HepG2 (cell line): ENCODE measurements around the gene FBXO28. TPM values are rescaled to one million over a fixed set of nuclear protein-coding genes. Genes with fewer than 3 reads are reported as not detected.

Experiments
- ATAC-seq: fragments of 200-7000 bp; cut with Tn5 transposase; 3 replicates; pipeline ENCODE4 v1.9.1; 2020; ENCODE audit warnings: mild to moderate bottlenecking, moderate library complexity
- BruUV-seq: library from RNA; stranded (reverse); fragments of 400-500 nt; replicated peaks from 2 replicates; lab custom pipeline; 2021; lab: Mats Ljungman, UMichigan
- CTCF ChIA-PET: fragments of 300-600 bp; formaldehyde crosslinking; extraction: SDS; loops from one replicate; lab custom pipeline; 2021; ENCODE audit warnings: low total read pairs, inconsistent platforms, low intra/inter-chr PET ratio; lab: Yijun Ruan, JAX
- POLR2A ChIA-PET: fragments of 350-600 bp; sonication (Branson Sonifier 250); formaldehyde crosslinking; loops from one replicate; lab custom pipeline; 2020; ENCODE audit warnings: antibody characterized with exemption, inconsistent platforms; lab: Yijun Ruan, JAX
- DNase-seq: peaks from one replicate; pipeline ENCODE4 v3.0.0-alpha.2; 2015; ENCODE audit warnings: low spot score
- FAIRE-seq: peaks from 3 replicates; lab custom pipeline; 2011; peaks lifted over from hg19 to GRCh38; lab: Jason Lieb, UNC
- H2AFZ ChIP-seq: one replicate; pipeline ENCODE4 v1.6.1; 2011; ENCODE audit warnings: low read length, inconsistent platforms
- H3K27ac ChIP-seq: fragments of 300-600 bp; 3 replicates; pipeline ENCODE4 v1.8.0; 2011; ENCODE audit warnings: mixed run types, mild to moderate bottlenecking, mixed read lengths, low read length, inconsistent platforms; ENCODE audit not compliant: insufficient read depth; ENCODE audit errors: extremely low read length
- H3K27me3 ChIP-seq, 2 experiments: fragments of 200-600 bp in 1 of 2; 2 replicates in 1 of 2; 3 replicates in 1 of 2; pipeline versions ENCODE4 v1.6.0 to v1.8.0; 2011; ENCODE audit warnings: low read length in 2 of 2, mild to moderate bottlenecking in 2 of 2, moderate library complexity in 2 of 2, inconsistent platforms in 1 of 2; ENCODE audit not compliant: insufficient read depth in 2 of 2, control insufficient read depth in 1 of 2
- H3K36me3 ChIP-seq, 2 experiments: fragments of 200-600 bp in 1 of 2; replicated peaks in 1 of 2; 2 replicates in 1 of 2; 3 replicates in 1 of 2; pipeline versions ENCODE4 v1.5.1 to v1.8.0; 2011; ENCODE audit warnings: low read length in 2 of 2, inconsistent platforms in 1 of 2; ENCODE audit not compliant: insufficient read depth in 2 of 2, control insufficient read depth in 1 of 2
- H3K4me1 ChIP-seq: 2 replicates; pipeline ENCODE4 v1.5.1; 2012; ENCODE audit warnings: low read length, inconsistent platforms; ENCODE audit not compliant: insufficient read depth
- H3K4me2 ChIP-seq: 2 replicates; pipeline ENCODE4 v1.6.0; 2011; ENCODE audit warnings: low read depth, low read length, inconsistent platforms
- H3K4me3 ChIP-seq, 3 experiments: fragments of 200-600 bp in 1 of 3; sonication (generic), shearing (Covaris generic) in 1 of 3; replicated peaks in 1 of 3; 2 replicates each; pipeline ENCODE4 v1.5.1; 2011 to 2016; ENCODE audit warnings: low read length in 3 of 3, inconsistent platforms in 2 of 3, low read depth in 2 of 3, mild to moderate bottlenecking in 2 of 3, control low read depth in 1 of 3, mixed read lengths in 1 of 3; ENCODE audit not compliant: insufficient read depth in 1 of 3
- H3K79me2 ChIP-seq: one replicate; pipeline ENCODE4 v1.6.1; 2011; ENCODE audit warnings: low read length, inconsistent platforms; ENCODE audit not compliant: insufficient read depth
- H3K9ac ChIP-seq: 2 replicates; pipeline ENCODE4 v1.6.0; 2011; ENCODE audit warnings: mild to moderate bottlenecking, low read depth, low read length, inconsistent platforms; ENCODE audit not compliant: insufficient read depth
- H3K9me3 ChIP-seq: 2 replicates; pipeline ENCODE4 v1.5.1; 2012; ENCODE audit warnings: mild to moderate bottlenecking, low read length
- H4K20me1 ChIP-seq: 2 replicates; pipeline ENCODE4 v1.6.0; 2011; ENCODE audit warnings: inconsistent platforms, mild to moderate bottlenecking, low read length, moderate library complexity; ENCODE audit not compliant: insufficient read depth
- AHR ChIP-seq: IDR thresholded peaks from 2 replicates; pipeline ENCODE4 v1.6.1; 2018; ENCODE audit warnings: missing genetic modification reagents, missing compliant biosample characterization
- FOXO1 ChIP-seq: sonication (generic); formaldehyde crosslinking; IDR thresholded peaks from 2 replicates; pipeline ENCODE4 v1.4.0; 2020; ENCODE audit warnings: missing genetic modification reagents
- PHF21A ChIP-seq: sonication (generic); formaldehyde crosslinking; IDR thresholded peaks from 2 replicates; pipeline ENCODE4 v1.5.0; 2020; ENCODE audit warnings: mild to moderate bottlenecking, missing genetic modification reagents
- PTBP1 ChIP-seq: fragments of 200-400 bp; formaldehyde crosslinking; IDR thresholded peaks from 2 replicates; pipeline ENCODE4 v1.6.1; 2018; ENCODE audit warnings: low read length, low read depth; ENCODE audit not compliant: poor library complexity, severe bottlenecking
- RFX1 ChIP-seq: fragments of 450-650 bp; IDR thresholded peaks from 2 replicates; pipeline ENCODE4 v1.6.1; 2017
- SALL1 ChIP-seq: sonication (generic); formaldehyde crosslinking; IDR thresholded peaks from 2 replicates; pipeline ENCODE4 v1.8.0; 2022; ENCODE audit warnings: mild to moderate bottlenecking, missing genetic modification reagents
- STAG1 ChIP-seq: sonication (generic); formaldehyde crosslinking; IDR thresholded peaks from 2 replicates; pipeline ENCODE4 v1.4.0; 2020; ENCODE audit warnings: missing genetic modification reagents
- ZFP36L2 ChIP-seq: sonication (generic); formaldehyde crosslinking; IDR thresholded peaks from 2 replicates; pipeline ENCODE4 v1.4.0; 2020; ENCODE audit warnings: missing genetic modification reagents
- ZMYM4 ChIP-seq: sonication (generic); formaldehyde crosslinking; IDR thresholded peaks from 2 replicates; pipeline ENCODE4 v1.8.1; 2023; ENCODE audit warnings: mild to moderate bottlenecking, missing genetic modification reagents
- ZNF138 ChIP-seq: sonication (generic); formaldehyde crosslinking; IDR thresholded peaks from 2 replicates; pipeline ENCODE4 v1.5.0; 2020; ENCODE audit warnings: mild to moderate bottlenecking, low read depth, missing genetic modification reagents
- ZNF256 ChIP-seq: sonication (generic); formaldehyde crosslinking; conservative IDR thresholded peaks from 2 replicates; pipeline ENCODE4 v1.4.0; 2020; ENCODE audit warnings: missing genetic modification reagents
- ZNF282 ChIP-seq: fragments of 450-650 bp; IDR thresholded peaks from 2 replicates; pipeline ENCODE4 v1.6.1; 2018; ENCODE audit not compliant: partially characterized antibody
- WGBS: methylation state at CpG from one replicate; pipeline ENCODE4 v1.1.6; 2017; ENCODE audit warnings: low lambda C conversion rate; 5-methylcytosine and 5-hydroxymethylcytosine counted together
- in situ Hi-C: cut with HindIII; loops from 2 replicates; pipeline ENCODE4 v1.10.0; 2017; ENCODE audit warnings: low pct_unique_long_range_greater_than_20kb; ENCODE audit not compliant: extremely low pct_ligation_motif_present
- intact Hi-C: fragments of 100-400 bp; cut with micrococcal nuclease; formaldehyde crosslinking; loops from one replicate; pipeline ENCODE4 v1.10.0; 2022; ENCODE audit not compliant: unreplicated experiment
- polyA plus RNA-seq, 8 experiments: library from polyadenylated mRNA; depleted of rRNA in 3 of 8; stranded (reverse) in 7 of 8; unstranded in 1 of 8; fragments of >200 nt; fragmentation: Illumina TruSeq in 4 of 8; extraction: Trizol in 4 of 8; gene quantifications; 2 replicates each; pipeline versions ENCODE4 v1.2.1 to v1.2.3, GENCODE V29; 2011 to 2016; ENCODE audit warnings: low read depth in 4 of 8, missing spikeins in 1 of 8, mixed read lengths in 1 of 8; ENCODE audit not compliant: insufficient read depth in 1 of 8
- total RNA-seq, 5 experiments: library from RNA; depleted of rRNA; stranded (reverse); fragments of >200 nt; fragmentation: Illumina TruSeq; extraction: Trizol; gene quantifications; 2 replicates each; pipeline ENCODE4 v1.2.3, GENCODE V29; 2016; ENCODE audit warnings: low read depth in 1 of 5
- TF ChIP-seq, protein P1 (sequence below): IDR thresholded peaks from 2 replicates; pipeline ENCODE4 v1.4.0; 2020; ENCODE audit warnings: mild to moderate bottlenecking, missing genetic modification reagents
- TF ChIP-seq, protein P2 (sequence below): sonication (generic); formaldehyde crosslinking; IDR thresholded peaks from 2 replicates; pipeline ENCODE4 v1.4.0; 2020; ENCODE audit warnings: missing genetic modification reagents
- TF ChIP-seq, protein P3 (sequence below): sonication (generic); formaldehyde crosslinking; conservative IDR thresholded peaks from 2 replicates; pipeline ENCODE4 v1.4.0; 2020; ENCODE audit warnings: missing genetic modification reagents
- TF ChIP-seq, protein P4 (sequence below): sonication (generic); formaldehyde crosslinking; IDR thresholded peaks from 2 replicates; pipeline ENCODE4 v1.4.0; 2020; ENCODE audit warnings: mild to moderate bottlenecking, missing genetic modification reagents
- TF ChIP-seq, protein P5 (sequence below): sonication (generic); IDR thresholded peaks from 2 replicates; pipeline ENCODE4 v1.6.1; 2016; ENCODE audit warnings: low read depth, borderline replicate concordance

FBXO28 gene
- total and polyA plus RNA-seq, 2 of the 13 experiments (the other 11 are each of a cell fraction or from before 2014, with no cell fraction given): 8.5 to 29.1 TPM

DNA sequence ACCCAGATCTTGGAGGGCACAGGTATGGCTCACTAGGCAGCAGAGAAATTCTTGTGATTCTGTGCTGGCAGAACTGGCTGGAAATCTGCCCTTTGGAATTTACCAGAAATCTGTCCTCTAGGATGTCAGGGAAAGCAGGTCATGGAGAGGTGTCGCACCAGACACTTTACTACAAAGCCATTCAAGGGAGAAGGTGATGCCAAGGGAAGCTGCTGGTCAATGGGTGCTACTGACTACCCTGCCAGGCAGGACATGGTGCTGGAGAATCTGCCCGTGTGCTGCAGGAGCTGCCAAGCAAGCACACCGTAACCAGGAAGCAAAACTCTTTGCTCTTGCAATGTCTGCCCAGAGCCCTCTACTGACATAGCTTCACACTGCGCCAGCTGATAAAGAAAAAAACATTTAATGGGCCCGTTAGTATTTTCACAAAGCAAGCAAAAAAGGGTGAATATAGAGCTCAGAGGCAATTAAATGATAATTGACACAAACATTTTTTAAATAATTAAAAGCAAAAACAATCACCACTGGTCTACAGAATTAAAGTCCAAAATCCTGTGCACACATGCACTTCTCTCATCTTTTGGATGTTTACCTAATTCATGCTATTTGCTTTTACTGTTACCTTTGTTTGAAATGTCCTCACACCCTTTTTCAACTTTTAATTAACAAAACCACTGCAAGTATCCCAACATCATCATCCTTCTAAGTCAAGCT, 7.2 kb upstream of the FBXO28 start:
- Histone ChIP-seq H3K4me3 (peak overlapping the region; percentile 48 to 73 (median 50); a peak in 5 of 6 replicates), H3K27ac (no peak overlapping the region), H3K4me1 (peaks cover 14% of the 10 kb centered on the region), H2AFZ (peak overlapping the region; percentile 86), H3K9me3 (no peaks in the 10 kb centered on the region), H3K4me2 (peak overlapping the region; percentile 98), H3K27me3 (peaks cover 0 to 3% of the 10 kb centered on the region in 2 experiments; a peak in 1 of 5 replicates), H3K36me3 (no peaks in the 10 kb centered on the region), H3K9ac (peak overlapping the region; percentile 33; the same call in 1 of the 2 replicates), H3K79me2 (no peaks in the 10 kb centered on the region), H4K20me1 (no peaks in the 10 kb centered on the region)
- DNase-seq: peak; percentile 43
- ATAC-seq: peak; percentile 99
- ChIA-PET CTCF (no interaction called here), POLR2A (no interaction called here)
- FAIRE-seq: peak; percentile 34
- in situ Hi-C loops (no loop called here), intact Hi-C loops (no loop called here)
- 0% methylated on average over 5 of the region's 5 CpGs for WGBS
- BruUV-seq: no TSS peak
- TF ChIP-seq ZMYM4 (CRISPR knock-in tag) (no peak), STAG1 (CRISPR knock-in tag) (peak; percentile 35), PTBP1 (no peak), ZNF256 (CRISPR knock-in tag) (no peak), SALL1 (peak; percentile 30; the same call in 1 of the 2 replicates), ZNF138 (CRISPR knock-in tag) (peak; percentile 42; the same call in 1 of the 2 replicates), RFX1 (no peak), PHF21A (CRISPR knock-in tag) (no peak), AHR (CRISPR knock-in tag) (no peak), FOXO1 (CRISPR knock-in tag) (no peak), ZFP36L2 (CRISPR knock-in tag) (no peak), ZNF282 (no peak)
- TF ChIP-seq, protein P1, sequence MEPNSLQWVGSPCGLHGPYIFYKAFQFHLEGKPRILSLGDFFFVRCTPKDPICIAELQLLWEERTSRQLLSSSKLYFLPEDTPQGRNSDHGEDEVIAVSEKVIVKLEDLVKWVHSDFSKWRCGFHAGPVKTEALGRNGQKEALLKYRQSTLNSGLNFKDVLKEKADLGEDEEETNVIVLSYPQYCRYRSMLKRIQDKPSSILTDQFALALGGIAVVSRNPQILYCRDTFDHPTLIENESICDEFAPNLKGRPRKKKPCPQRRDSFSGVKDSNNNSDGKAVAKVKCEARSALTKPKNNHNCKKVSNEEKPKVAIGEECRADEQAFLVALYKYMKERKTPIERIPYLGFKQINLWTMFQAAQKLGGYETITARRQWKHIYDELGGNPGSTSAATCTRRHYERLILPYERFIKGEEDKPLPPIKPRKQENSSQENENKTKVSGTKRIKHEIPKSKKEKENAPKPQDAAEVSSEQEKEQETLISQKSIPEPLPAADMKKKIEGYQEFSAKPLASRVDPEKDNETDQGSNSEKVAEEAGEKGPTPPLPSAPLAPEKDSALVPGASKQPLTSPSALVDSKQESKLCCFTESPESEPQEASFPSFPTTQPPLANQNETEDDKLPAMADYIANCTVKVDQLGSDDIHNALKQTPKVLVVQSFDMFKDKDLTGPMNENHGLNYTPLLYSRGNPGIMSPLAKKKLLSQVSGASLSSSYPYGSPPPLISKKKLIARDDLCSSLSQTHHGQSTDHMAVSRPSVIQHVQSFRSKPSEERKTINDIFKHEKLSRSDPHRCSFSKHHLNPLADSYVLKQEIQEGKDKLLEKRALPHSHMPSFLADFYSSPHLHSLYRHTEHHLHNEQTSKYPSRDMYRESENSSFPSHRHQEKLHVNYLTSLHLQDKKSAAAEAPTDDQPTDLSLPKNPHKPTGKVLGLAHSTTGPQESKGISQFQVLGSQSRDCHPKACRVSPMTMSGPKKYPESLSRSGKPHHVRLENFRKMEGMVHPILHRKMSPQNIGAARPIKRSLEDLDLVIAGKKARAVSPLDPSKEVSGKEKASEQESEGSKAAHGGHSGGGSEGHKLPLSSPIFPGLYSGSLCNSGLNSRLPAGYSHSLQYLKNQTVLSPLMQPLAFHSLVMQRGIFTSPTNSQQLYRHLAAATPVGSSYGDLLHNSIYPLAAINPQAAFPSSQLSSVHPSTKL: 0 out of 2 replicates have a peak, but pooled peaks have one; percentile 8
- TF ChIP-seq, protein P2, sequence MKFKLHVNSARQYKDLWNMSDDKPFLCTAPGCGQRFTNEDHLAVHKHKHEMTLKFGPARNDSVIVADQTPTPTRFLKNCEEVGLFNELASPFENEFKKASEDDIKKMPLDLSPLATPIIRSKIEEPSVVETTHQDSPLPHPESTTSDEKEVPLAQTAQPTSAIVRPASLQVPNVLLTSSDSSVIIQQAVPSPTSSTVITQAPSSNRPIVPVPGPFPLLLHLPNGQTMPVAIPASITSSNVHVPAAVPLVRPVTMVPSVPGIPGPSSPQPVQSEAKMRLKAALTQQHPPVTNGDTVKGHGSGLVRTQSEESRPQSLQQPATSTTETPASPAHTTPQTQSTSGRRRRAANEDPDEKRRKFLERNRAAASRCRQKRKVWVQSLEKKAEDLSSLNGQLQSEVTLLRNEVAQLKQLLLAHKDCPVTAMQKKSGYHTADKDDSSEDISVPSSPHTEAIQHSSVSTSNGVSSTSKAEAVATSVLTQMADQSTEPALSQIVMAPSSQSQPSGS (CRISPR knock-in tag): no peak
- TF ChIP-seq, protein P3, sequence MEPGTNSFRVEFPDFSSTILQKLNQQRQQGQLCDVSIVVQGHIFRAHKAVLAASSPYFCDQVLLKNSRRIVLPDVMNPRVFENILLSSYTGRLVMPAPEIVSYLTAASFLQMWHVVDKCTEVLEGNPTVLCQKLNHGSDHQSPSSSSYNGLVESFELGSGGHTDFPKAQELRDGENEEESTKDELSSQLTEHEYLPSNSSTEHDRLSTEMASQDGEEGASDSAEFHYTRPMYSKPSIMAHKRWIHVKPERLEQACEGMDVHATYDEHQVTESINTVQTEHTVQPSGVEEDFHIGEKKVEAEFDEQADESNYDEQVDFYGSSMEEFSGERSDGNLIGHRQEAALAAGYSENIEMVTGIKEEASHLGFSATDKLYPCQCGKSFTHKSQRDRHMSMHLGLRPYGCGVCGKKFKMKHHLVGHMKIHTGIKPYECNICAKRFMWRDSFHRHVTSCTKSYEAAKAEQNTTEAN (CRISPR knock-in tag): no peak
- TF ChIP-seq, protein P4, sequence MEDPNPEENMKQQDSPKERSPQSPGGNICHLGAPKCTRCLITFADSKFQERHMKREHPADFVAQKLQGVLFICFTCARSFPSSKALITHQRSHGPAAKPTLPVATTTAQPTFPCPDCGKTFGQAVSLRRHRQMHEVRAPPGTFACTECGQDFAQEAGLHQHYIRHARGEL (CRISPR knock-in tag): no peak
- TF ChIP-seq, protein P5, sequence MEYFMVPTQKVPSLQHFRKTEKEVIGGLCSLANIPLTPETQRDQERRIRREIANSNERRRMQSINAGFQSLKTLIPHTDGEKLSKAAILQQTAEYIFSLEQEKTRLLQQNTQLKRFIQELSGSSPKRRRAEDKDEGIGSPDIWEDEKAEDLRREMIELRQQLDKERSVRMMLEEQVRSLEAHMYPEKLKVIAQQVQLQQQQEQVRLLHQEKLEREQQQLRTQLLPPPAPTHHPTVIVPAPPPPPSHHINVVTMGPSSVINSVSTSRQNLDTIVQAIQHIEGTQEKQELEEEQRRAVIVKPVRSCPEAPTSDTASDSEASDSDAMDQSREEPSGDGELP: peak; percentile 62; the same call in 1 of the 2 replicates
